Measurements from ENCODE around the gene ZNF445.
"Not testable (repeated sequence)": the region's sequence is repeated elsewhere in the genome, so short reads cannot be mapped to it uniquely, and the experiment has no call there.

ZNF445 gene

GRCh38 chr3:44402548-44402947, 74.9 kb downstream of the ZNF445 start:
- Histone ChIP-seq H3K9me3 (ENCODE audit: control insufficient read depth, low read length) (no peaks in the 10 kb centered on the region), H3K27me3 (ENCODE audit: control insufficient read depth, insufficient read depth, low read length) (no peaks in the 10 kb centered on the region), H3K4me2 (ENCODE audit: low read length) (no peak overlapping the region), H3K79me2 (no peaks in the 10 kb centered on the region), H3K9ac (no peak overlapping the region), H3K27ac (no peak overlapping the region), H3K36me3 (ENCODE audit: control insufficient read depth, insufficient read depth, low read length) (no peaks in the 10 kb centered on the region), H3K4me3 (ENCODE audit: low read depth, low read length) (no peak overlapping the region), H3K4me1 (no peaks in the 10 kb centered on the region), H2AFZ (no peak overlapping the region)
- TF ChIP-seq CTCF (IDR thresholded peaks at IDR 0.05): no peak

- TF ChIP-seq CTCF (IDR thresholded peaks at IDR 0.05): no peak
- Histone ChIP-seq H3K27me3 (ENCODE audit: control insufficient read depth, insufficient read depth, low read length) (no peaks in the 10 kb centered on the region), H3K36me3 (ENCODE audit: control insufficient read depth, insufficient read depth, low read length) (no peaks in the 10 kb centered on the region), H3K9ac (no peak overlapping the region), H3K79me2 (no peaks in the 10 kb centered on the region), H3K9me3 (ENCODE audit: control insufficient read depth, low read length) (no peaks in the 10 kb centered on the region), H3K27ac (no peak overlapping the region), H3K4me3 (ENCODE audit: low read depth, low read length) (no peak overlapping the region), H3K4me2 (ENCODE audit: low read length) (no peak overlapping the region), H3K4me1 (no peaks in the 10 kb centered on the region), H2AFZ (no peak overlapping the region)
Measured at GRCh38 chr3:44400771-44401170, 76.7 kb downstream of the ZNF445 start.

- Histone ChIP-seq H3K27ac (no peak overlapping the region), H3K79me2 (no peaks in the 10 kb centered on the region), H3K9ac (no peak overlapping the region), H3K4me1 (no peaks in the 10 kb centered on the region), H3K4me2 (ENCODE audit: low read length) (no peak overlapping the region), H3K27me3 (ENCODE audit: control insufficient read depth, insufficient read depth, low read length) (no peaks in the 10 kb centered on the region), H3K9me3 (ENCODE audit: control insufficient read depth, low read length) (no peaks in the 10 kb centered on the region), H2AFZ (no peak overlapping the region), H3K36me3 (ENCODE audit: control insufficient read depth, insufficient read depth, low read length) (no peaks in the 10 kb centered on the region), H3K4me3 (ENCODE audit: low read depth, low read length) (no peak overlapping the region)
- no peak for TF ChIP-seq CTCF (IDR thresholded peaks at IDR 0.05)
Measured at GRCh38 chr3:44398853-44399252, 78.6 kb downstream of the ZNF445 start.

- H3K27ac ChIP-seq; H3K36me3 ChIP-seq (ENCODE audit: control insufficient read depth, insufficient read depth, low read length); H3K27me3 ChIP-seq (ENCODE audit: control insufficient read depth, insufficient read depth, low read length): not testable (repeated sequence)
Measured at GRCh38 chr3:44398271-44398670, 79.2 kb downstream of the ZNF445 start.

GRCh38 chr3:44396200-44397171, 81.0 kb downstream of the ZNF445 start:
- H3K9me3 ChIP-seq (ENCODE audit: control insufficient read depth, low read length): no peaks in the 10 kb centered on the region
- no peaks in the 10 kb centered on the region for H3K4me1 ChIP-seq
- no peak overlapping the region for H2AFZ ChIP-seq
- no peaks in the 10 kb centered on the region for H3K27me3 ChIP-seq (ENCODE audit: control insufficient read depth, insufficient read depth, low read length)
- no peak overlapping the region for H3K27ac ChIP-seq
- no peak overlapping the region for H3K9ac ChIP-seq
- H3K4me3 ChIP-seq (ENCODE audit: low read depth, low read length): no peak overlapping the region
- no peak for TF ChIP-seq CTCF (IDR thresholded peaks at IDR 0.05)
- H3K36me3 ChIP-seq (ENCODE audit: control insufficient read depth, insufficient read depth, low read length): no peaks in the 10 kb centered on the region
- H3K79me2 ChIP-seq: no peaks in the 10 kb centered on the region
- no peak overlapping the region for H3K4me2 ChIP-seq (ENCODE audit: low read length)

More at GRCh38 chr3:44398271-44398670, 79.2 kb downstream of the ZNF445 start:
- H3K4me2 ChIP-seq (ENCODE audit: low read length); H3K9me3 ChIP-seq (ENCODE audit: control insufficient read depth, low read length); H2AFZ ChIP-seq; H3K4me1 ChIP-seq; H3K9ac ChIP-seq; H3K79me2 ChIP-seq; H3K4me3 ChIP-seq (ENCODE audit: low read depth, low read length): not testable (repeated sequence)

All from parathyroid adenoma (tissue), 2 donors.